T-helper 1 cell (primary cell): ENCODE results near the gene EPB41L4B.
"Not testable (repeated sequence)": the region's sequence is repeated elsewhere in the genome, so short reads cannot be mapped to it uniquely, and the experiment has no call there.

ENCODE experiments used
- DNase-seq, 5 donors: peaks; one replicate each; pipeline ENCODE4 v3.0.0-alpha.2; 2012 to 2020

Gene EPB41L4B

DNA sequence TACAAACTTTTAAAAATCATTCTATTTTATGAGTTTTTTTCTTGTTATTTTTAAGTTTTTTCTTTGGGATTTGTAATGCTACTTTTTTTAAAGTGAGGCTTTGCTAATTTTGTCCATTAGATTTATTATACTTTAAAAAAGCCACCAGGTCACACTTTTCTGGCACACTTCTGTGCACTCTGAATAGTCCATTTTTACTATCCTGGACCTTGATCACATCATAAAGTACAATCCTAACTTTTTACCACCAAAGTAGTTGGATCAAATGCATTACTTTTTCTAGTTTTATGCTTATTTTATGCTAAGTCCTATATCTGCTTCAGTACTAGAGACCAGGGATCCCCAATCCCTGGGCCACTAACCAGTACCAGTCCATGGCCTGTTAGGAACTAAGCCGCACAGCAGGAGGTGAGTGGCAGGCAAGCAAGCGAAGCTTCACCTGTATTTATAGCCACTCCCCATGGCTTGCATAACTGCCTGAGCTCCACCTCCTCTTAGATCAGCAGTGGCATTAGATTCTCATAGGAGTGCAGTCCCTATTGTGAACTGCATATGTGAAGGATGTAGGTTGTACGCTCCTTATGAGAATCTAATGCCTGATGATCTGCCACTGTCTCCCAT lies 169.8 kb downstream of the EPB41L4B start:
- DNase-seq = no peak

DNA sequence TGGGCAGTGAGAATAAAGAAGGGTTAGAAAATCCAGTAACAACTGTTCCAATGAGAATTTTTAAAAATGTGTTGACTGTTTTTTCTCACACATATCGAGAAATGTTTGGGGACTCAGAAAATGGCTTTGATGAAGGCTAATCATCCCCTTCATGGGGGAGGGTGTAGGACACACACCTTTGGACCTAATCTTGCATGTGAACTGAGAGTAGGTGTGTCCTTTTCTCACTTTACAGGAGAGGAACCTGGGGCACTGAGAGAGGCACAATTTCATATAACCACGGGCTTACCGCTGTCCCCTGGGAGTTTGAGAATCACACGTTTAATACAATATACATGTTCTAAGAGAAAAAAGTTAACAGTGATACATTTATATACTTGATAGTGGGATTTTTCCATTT lies 171.1 kb downstream of the EPB41L4B start:
- no peak for DNase-seq

DNA sequence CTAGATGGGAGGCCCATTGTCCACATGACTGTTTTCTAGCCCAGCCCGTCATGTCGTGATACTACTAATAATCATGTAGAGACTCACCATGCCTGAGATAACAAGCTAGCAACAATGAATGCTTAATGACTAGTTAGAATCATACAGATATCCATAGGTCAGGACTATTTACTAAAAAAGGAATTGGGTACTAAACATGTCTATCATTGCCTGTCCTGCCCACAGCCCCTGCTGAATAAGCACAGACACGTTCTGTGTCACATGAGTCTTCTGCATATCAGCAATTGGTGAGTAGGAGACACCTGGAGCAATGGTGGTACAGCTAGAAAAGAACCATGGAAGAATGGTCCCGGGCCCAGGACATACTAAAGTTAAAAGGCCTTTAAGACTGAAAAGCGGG lies 171.8 kb downstream of the EPB41L4B start:
- no peak for DNase-seq

DNA sequence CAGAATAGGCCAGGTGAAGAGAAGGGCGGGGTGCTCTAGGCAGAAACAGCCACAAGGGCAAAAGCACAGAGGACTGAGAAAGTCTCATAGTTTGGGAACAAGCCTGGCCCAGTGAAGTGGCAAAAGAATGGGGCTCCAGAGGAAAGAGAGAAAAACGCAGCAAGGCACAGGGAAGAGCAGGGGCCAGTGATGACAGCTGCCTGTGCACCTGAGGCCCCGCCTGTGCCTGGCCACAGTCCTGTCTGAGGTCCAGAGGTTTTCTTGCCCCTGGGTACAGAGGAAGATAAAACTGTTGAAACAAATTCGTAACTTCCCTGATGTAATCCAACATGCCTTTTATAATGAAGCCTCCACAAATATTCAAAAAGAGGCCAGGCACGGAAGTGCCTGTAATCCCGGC lies 175.8 kb downstream of the EPB41L4B start:
- no peak for DNase-seq

DNA sequence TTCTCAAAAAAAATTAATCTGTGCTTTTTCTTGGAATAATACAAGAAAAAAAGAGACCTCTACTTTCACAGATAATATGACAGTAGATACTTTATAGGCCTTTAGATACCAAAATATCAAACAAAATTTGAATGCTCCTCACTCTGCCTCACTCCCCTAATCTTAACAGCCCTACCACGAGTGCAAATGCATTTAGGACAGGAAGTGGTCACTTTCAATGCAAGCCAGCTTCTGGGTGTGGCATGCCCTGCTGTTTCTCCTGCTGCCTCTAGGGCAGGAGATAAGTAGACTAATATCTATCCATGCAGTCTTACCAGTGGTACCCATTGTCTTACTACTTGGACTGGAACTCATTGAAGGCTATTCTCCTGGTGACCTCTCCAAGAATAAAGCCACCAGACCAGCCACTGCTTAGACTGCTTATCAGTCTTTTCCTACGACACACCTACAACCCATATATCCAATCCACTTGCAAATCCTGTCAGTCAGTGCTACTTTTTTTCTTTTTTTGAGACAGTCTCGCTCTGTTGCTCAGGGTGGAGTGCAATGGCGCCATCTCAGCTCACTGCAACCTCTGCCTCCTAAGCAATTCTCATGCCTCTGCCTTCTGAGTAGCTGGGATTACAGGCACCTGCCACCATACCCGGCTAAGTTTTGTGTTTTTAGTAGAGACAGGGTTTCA lies 176.8 kb downstream of the EPB41L4B start:
- DNase-seq = peak in 1 of 5 donors; percentile 58

DNA sequence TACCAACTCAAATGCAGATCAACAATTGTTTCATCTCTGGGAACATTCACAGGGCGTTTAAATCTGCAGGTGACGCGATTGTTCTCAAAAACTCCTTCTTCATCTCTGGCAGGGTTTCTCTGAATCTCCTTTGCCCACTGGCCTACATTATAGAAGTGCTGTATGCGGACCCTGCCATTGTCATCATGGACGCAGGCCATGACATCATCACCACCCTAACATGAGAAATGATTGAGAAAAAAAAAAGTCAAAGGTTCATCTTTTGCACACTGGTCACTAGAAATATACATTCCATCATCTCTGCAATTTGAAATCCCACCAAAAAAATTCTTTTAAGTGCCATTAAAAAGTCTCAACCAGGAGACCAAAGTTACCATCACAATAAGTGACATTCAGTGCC lies 179.5 kb downstream of the EPB41L4B start:
- DNase-seq = no peak

DNA sequence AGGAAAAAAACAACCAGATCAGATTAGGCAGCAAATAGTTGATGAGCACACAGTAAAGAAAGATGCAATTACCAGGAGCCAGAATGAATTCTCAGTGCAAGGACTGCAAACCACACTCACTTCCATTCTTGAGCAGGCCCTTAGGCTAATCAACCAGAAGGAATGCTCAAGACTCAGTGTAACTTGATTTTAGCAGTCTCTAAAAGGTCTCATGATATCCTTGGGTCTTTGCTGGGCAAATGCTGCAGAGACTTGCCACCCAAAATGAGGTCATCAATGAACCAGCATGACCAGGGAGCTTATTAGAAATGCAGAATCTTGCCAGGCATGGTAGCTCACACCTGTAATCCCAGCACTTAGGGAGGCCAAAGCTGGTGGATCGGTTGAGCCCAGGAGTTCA lies 181.0 kb downstream of the EPB41L4B start:
- no peak for DNase-seq

DNA sequence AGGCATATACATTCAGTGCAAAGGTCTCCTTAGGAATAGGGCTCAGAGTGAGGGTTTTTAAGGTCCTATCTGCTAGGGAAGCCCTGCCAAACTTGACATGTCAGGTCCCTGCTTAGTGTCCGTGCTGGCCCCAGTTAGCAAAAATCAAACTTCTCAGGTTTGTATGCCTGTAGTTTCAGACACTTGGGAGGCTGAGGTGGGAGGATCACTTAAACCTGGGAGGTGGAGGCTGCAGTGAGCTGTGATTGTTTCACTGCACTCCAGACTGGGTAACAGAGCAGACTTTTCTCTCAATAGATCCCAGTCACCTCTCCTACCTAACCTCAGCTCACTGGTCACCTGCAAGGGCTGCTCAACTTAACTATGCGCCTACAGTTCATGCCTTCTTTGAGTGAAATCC lies 182.4 kb downstream of the EPB41L4B start:
- DNase-seq = no peak

DNA sequence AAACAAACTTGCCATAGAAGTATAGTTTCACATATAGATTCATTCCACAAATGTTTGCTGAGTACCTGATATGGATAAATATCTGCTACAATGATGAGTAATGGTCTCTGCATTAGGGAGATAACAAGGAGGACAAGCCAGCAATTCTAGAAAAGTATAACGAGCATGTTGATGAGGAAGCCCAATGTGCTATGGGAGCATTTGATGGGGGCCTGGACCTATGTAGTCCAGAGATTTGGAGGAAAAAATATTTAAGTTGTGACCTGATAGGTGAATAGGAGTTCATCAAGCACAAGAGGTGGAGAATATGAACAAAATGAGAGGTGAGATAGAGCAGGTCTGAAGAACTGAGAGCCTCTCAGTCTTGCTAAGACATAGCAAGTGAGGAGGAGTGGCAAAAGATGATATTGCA lies 186.7 kb downstream of the EPB41L4B start:
- DNase-seq = no peak

DNA sequence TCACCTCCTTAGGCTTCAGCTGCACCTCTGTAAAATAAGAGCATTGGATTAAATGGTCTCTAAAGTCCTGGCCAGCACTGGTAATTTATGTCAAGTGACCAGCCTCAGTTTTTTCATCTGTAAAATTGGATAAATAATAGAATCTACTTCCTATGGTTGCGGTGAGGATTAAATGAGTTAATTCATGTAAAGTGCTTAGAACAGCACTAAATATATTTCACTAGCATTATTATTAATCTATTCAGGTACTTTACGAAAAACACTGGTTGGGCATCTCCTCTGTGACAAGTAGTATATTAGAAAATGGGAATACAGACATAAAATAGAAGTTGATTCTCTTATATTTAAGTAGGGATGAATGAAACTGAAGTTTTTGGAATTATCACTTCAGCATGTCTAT lies 187.3 kb downstream of the EPB41L4B start:
- no peak for DNase-seq

DNA sequence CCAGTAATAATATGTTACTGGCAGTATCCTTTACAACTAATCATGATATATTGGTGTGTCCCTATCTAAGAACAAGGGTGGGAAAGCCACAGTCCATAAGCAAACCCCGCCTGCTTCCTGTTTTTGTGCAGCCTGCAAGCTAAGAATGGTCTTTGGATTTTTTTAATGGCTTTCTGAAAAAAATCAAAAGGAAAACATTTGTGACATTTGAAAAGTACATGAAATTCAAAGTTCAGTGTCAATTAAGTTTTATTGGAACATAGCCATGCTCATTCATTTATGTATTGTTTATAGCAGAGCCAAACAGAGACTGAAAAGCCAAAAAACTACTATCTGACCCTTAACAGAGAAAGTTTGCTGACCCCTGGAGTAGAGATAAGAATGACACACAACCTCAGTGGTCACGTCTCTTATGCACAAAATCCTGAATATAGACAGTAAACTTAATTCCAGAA lies 188.3 kb downstream of the EPB41L4B start:
- DNase-seq = no peak

DNA sequence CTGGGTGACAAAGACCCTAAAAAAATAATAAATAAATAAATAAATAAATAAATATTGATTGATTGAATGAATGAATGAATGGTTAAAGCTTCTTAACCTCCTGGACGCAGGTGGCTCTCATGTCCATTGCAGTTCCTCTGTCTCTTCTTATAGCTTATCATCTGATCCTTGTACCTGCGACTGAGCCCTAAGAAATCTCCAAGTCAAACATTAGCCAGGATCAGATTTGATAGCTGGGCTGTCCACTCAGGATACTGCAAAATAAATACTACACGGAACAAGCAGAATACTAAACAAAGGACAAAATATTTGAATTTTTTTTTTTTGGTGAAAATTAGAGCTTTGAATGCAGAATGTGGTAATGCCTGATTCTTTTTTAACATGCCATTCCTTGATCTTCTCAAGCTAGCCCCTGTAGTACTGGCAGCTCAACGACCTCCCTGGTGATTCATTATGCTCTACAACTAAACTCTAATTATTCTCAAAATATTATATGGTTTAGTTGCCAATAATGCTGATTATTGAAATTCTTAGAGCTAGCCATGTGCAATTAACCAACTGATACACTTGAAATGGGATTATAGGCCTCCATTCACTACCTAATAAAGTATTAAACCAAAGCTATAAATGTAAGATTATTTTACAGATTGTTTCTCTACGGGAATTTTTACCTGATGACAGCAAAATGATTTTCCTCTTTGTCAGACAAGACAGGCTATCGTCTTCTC lies 191.2 kb downstream of the EPB41L4B start:
- DNase-seq = no peak

DNA sequence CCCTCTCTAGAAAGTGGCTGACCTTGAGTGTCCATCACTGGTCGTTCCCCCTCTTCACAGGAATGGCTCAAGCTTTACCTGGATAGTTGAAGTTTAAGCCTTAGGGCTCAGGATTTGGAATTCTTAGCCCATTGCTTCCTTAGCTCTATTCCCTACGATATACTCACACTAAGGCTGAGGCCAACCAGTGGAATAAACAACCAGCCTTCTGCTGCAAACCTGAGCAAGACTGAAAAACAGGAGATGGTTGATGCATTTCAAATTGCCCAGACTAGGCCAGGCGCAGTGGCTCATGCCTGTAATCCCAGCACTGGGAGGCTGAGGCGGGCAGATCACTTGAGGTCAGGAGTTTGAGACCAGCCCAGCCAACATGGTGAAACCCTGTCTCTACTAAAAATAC lies 194.2 kb downstream of the EPB41L4B start:
- not testable (repeated sequence) for DNase-seq

DNA sequence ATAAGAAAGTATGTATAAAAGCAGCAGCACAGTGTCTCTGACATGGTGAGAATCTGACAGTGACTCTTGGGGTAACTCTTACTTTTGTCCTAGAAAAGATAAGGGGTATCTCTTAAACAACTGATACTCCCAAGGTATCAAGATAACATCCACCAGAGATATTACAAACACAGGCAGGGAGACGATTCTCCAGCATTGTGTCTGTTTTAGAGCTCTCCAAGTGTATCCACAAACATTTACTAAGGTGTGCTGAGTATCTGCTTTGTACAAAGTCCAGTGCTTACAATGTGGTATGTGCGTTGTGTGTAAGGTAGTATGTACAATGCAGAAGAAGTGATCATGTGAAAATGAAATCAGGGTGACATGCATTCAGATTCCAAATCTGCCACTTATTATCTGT lies 196.7 kb downstream of the EPB41L4B start:
- DNase-seq = no peak

DNA sequence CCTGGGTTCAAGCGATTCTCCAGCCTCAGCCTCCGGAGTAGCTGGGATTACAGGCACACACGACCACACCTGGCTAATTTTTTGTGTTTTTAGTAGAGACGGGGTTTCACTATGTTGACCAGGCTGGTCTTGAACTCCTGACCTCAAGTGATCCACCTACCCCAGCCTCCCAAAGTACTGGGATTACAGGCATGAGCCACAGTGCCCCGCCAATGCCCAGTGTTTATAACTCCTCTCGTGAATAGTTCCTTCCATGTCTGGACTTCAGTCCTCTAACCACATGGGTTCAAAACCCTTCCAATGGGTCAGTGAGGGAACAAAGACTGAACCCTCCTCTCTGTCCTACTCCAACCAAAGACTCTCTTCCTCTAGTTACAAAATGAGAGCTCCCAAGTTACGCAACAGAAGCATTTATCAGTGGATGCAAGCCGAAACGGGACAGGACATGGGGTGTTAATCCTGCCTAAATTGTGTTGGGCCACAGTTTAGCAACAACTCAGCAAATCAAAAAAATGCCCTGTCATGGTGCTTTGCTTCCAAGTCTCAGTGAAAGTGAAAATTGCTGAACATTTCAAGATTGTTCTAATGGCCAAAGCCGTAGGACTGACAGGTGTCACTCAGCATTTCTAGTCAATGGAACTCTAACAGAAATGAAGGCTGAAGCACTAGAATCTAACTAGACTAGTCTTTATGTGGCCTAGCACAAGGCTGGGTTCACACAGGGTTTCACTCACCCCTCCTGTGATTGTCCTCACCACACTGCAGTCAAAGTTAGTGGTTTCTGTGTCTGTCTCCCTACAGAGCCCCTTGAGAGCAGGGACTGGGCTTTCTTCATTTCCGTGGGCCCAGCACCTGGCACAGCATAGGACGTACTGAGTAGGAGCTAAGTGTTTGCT lies 197.9 kb downstream of the EPB41L4B start:
- DNase-seq = no peak
